A673 (cell line): ENCODE results near the gene IL1RN.

Experiments used
- CTCF ChIP-seq: fragments of 300-800, 200-600 bp; sonication (generic); conservative IDR thresholded peaks from 2 replicates; pipeline ENCODE4 v1.5.1; 2017; ENCODE audit warnings: low read depth, mild to moderate bottlenecking, antibody characterized with exemption, low read length, moderate library complexity, mixed read lengths
- EZH2 ChIP-seq: fragments of 200-600 bp; sonication (generic); IDR thresholded peaks from 2 replicates; pipeline ENCODE4 v1.6.1; 2017; ENCODE audit warnings: borderline replicate concordance, low read depth, mild to moderate bottlenecking, mixed read lengths, antibody characterized with exemption, low read length; ENCODE audit not compliant: poor library complexity, severe bottlenecking

GRCh38 chr2:113098532-113098931 is 28.9 kb upstream of the IL1RN start:
- TF ChIP-seq CTCF = no peak
- no peak for TF ChIP-seq EZH2
